Left lung (tissue), 10 donors: ENCODE results near the gene MKS1. TPM values are rescaled to one million over a fixed set of nuclear protein-coding genes. Genes with fewer than 3 reads are reported as not detected.
A peak's percentile ranks its signal among the peaks of the same experiment; 100 is the strongest.

ENCODE experiments used
- ATAC-seq: fragments of 200-7000 bp; cut with Tn5 transposase; one replicate; pipeline ENCODE4 v1.9.1; 2020; ENCODE audit warnings: moderate library complexity
- DNase-seq, 4 donors: peaks; one replicate each; pipeline ENCODE4 v3.0.0-alpha.2; 2013 to 2020
- H3K27ac ChIP-seq, 2 donors: fragments of 200-600 bp; sonication (generic) in 1 of 2; one replicate each; pipeline versions ENCODE4 v1.5.0 to v1.8.0; 2020 to 2021
- H3K27me3 ChIP-seq, 2 donors: fragments of 200-600 bp; sonication (generic) in 1 of 2; one replicate each; pipeline versions ENCODE4 v1.5.0 to v1.8.0; 2020 to 2021
- H3K36me3 ChIP-seq, 2 donors: fragments of 200-600 bp; sonication (generic) in 1 of 2; one replicate each; pipeline versions ENCODE4 v1.5.0 to v1.8.0; 2020 to 2021
- H3K4me1 ChIP-seq, 2 donors: fragments of 200-600 bp; one replicate each; pipeline ENCODE4 v1.8.0; 2021
- H3K4me3 ChIP-seq, 2 donors: fragments of 200-600 bp; sonication (generic) in 1 of 2; one replicate each; pipeline versions ENCODE4 v1.5.0 to v1.8.0; 2020 to 2021; ENCODE audit warnings: mild to moderate bottlenecking in 1 of 2
- H3K9me3 ChIP-seq, 2 donors: fragments of 200-600 bp; sonication (generic) in 1 of 2; one replicate each; pipeline versions ENCODE4 v1.5.0 to v1.8.0; 2020 to 2021
- CTCF ChIP-seq, 2 donors: fragments of 200-600 bp; sonication (generic) in 1 of 2; IDR thresholded peaks; one replicate each; pipeline versions ENCODE4 v1.5.0 to v1.8.0; 2021; ENCODE audit warnings: antibody characterized with exemption in 2 of 2
- intact Hi-C, 2 donors: fragments of 100-400 bp; cut with DNase I; formaldehyde crosslinking; loops; one replicate each; pipeline versions ENCODE4 v1.11.2 to v1.14.2; 2022
- polyA plus RNA-seq, 6 donors: library from polyadenylated mRNA; unstranded; fragments of 120-200 nt; gene quantifications; one replicate each; pipeline ENCODE4 v1.2.1, GENCODE V29; 2013; ENCODE audit not compliant: insufficient read length in 6 of 6
- total RNA-seq, 2 donors: library from RNA; stranded (reverse); fragmentation: NEBNext Ultra II Directional; extraction: Animal tissue kit (Norgen Biotek cat#: 25700); gene quantifications; one replicate each; pipeline ENCODE4 v1.2.1, GENCODE V29; 2021
- donor health status: DM: no; HTN: yes; CAD: no.
- donor health status: DM: no; HTN: no; CAD: no.

The MKS1 gene
- total and polyA plus RNA-seq, 8 donors = 16.4 to 46.8 (median 37.7) TPM

GRCh38 chr17:58227733-58228132 is 8.7 kb upstream of the MKS1 start:
- Histone ChIP-seq H3K9me3 (no peaks in the 10 kb centered on the region), H3K27ac (no peak overlapping the region), H3K4me1 (peaks cover 0 to 6% of the 10 kb centered on the region in 2 donors), H3K27me3 (peaks cover 0 to 13% of the 10 kb centered on the region in 2 donors), H3K4me3 (no peak overlapping the region), H3K36me3 (no peaks in the 10 kb centered on the region)
- intact Hi-C loops = no loop called here
- DNase-seq (no peak), ATAC-seq (no peak)
- no peak for TF ChIP-seq CTCF (IDR thresholded peaks at IDR 0.05)

- no peak for ATAC-seq
- H3K27me3 ChIP-seq = peaks cover 0 to 6% of the 10 kb centered on the region in 2 donors
- no peaks in the 10 kb centered on the region for H3K36me3 ChIP-seq
- H3K27ac ChIP-seq = no peak overlapping the region
- no peak for TF ChIP-seq CTCF (IDR thresholded peaks at IDR 0.05)
- intact Hi-C loops = no loop called here
- no peak overlapping the region for H3K4me3 ChIP-seq
- no peaks in the 10 kb centered on the region for H3K9me3 ChIP-seq
- peaks cover 0 to 7% of the 10 kb centered on the region in 2 donors for H3K4me1 ChIP-seq
- no peak for DNase-seq
Measured at GRCh38 chr17:58224315-58224714, 5.3 kb upstream of the MKS1 start.

GRCh38 chr17:58219789-58220183 is 731 bp upstream of the MKS1 start:
- H3K9me3 ChIP-seq = no peaks in the 10 kb centered on the region
- H3K4me1 ChIP-seq = peaks cover 0 to 7% of the 10 kb centered on the region in 2 donors
- H3K4me3 ChIP-seq = peak overlapping the region; percentile 57 to 62
- DNase-seq (no peak), ATAC-seq (peak; percentile 16)
- no peaks in the 10 kb centered on the region for H3K36me3 ChIP-seq
- H3K27ac ChIP-seq = peak overlapping the region; percentile 66 to 81
- no peaks in the 10 kb centered on the region for H3K27me3 ChIP-seq
- no peak for TF ChIP-seq CTCF (IDR thresholded peaks at IDR 0.05)
- intact Hi-C loops = no loop called here

GRCh38 chr17:58217766-58218165 is 1.3 kb downstream of the MKS1 start:
- Histone ChIP-seq H3K4me1 (peaks cover 0 to 7% of the 10 kb centered on the region in 2 donors), H3K36me3 (peaks cover 0 to 17% of the 10 kb centered on the region in 2 donors), H3K27me3 (no peaks in the 10 kb centered on the region), H3K27ac (no peak overlapping the region), H3K4me3 (no peak overlapping the region), H3K9me3 (no peaks in the 10 kb centered on the region)
- no peak for TF ChIP-seq CTCF (IDR thresholded peaks at IDR 0.05)
- DNase-seq (no peak), ATAC-seq (no peak)
- intact Hi-C loops = no loop called here

- H3K4me3 ChIP-seq = no peak overlapping the region
- no peaks in the 10 kb centered on the region for H3K9me3 ChIP-seq
- ATAC-seq (no peak), DNase-seq (no peak)
- TF ChIP-seq CTCF (IDR thresholded peaks at IDR 0.05) = no peak
- intact Hi-C loops = no loop called here
- no peak overlapping the region for H3K27ac ChIP-seq
- peaks cover 0 to 32% of the 10 kb centered on the region in 2 donors for H3K36me3 ChIP-seq
- H3K4me1 ChIP-seq = peaks cover 0 to 7% of the 10 kb centered on the region in 2 donors
- H3K27me3 ChIP-seq = no peaks in the 10 kb centered on the region
Measured at GRCh38 chr17:58215685-58216084, 3.4 kb downstream of the MKS1 start.
